HCT116 (cell line): ENCODE data around the gene MEF2B. TPM values are rescaled to one million over a fixed set of nuclear protein-coding genes. Genes with fewer than 3 reads are reported as not detected.

ENCODE experiments used
- ATAC-seq: fragments of 200-7000 bp; cut with Tn5 transposase; 2 replicates; pipeline ENCODE4 v1.9.1; 2020; ENCODE audit warnings: mild to moderate bottlenecking, moderate library complexity
- BruUV-seq: library from RNA; stranded (reverse); fragments of 400-500 nt; replicated peaks from 2 replicates; lab custom pipeline; 2021; lab: Mats Ljungman, UMichigan
- CTCF ChIA-PET: fragments of 300-600 bp; sonication (Branson Sonifier 250); formaldehyde crosslinking; loops from one replicate; lab custom pipeline; 2021; ENCODE audit warnings: antibody characterized with exemption; lab: Charles Lee
- POLR2A ChIA-PET: fragments of 300-600, 350-600 bp; sonication (Branson Sonifier 250); formaldehyde crosslinking; loops from one replicate; lab custom pipeline; 2021; ENCODE audit warnings: antibody characterized with exemption; lab: Charles Lee
- RAD21 ChIA-PET, 2 experiments: fragments of 300-600 bp; sonication (Branson Sonifier 250); formaldehyde crosslinking; loops; one replicate each; lab custom pipeline; 2023; ENCODE audit warnings: low total read pairs in 2 of 2; ENCODE audit not compliant: uncharacterized antibody in 2 of 2, unreplicated experiment in 2 of 2, low non-redundant PET in 1 of 2; lab: Charles Lee
- DNase-seq: peaks from one replicate; pipeline ENCODE4 v3.0.0-alpha.2; 2010; ENCODE audit warnings: low read depth, low spot score
- H2AFZ ChIP-seq: fragments of 200-600 bp; shearing (Covaris generic), sonication (generic); 2 replicates; pipeline ENCODE4 v1.6.1; 2017; ENCODE audit warnings: low read depth, mixed run types, mixed read lengths, antibody characterized with exemption, low read length; ENCODE audit not compliant: poor library complexity, severe bottlenecking
- H3K27ac ChIP-seq: 2 replicates; pipeline ENCODE4 v1.5.1; 2012; ENCODE audit warnings: low read depth, low read length
- H3K27me3 ChIP-seq: fragments of 200-600 bp; sonication (generic); 2 replicates; pipeline ENCODE4 v1.6.1; 2016; ENCODE audit warnings: mixed run types, low read length, mixed read lengths; ENCODE audit not compliant: insufficient read depth
- H3K36me3 ChIP-seq, 2 experiments: fragments of 200-500 bp in 1 of 2; fragments of 200-600 bp in 1 of 2; sonication (Bioruptor generic) in 1 of 2; sonication (generic) in 1 of 2; 2 replicates each; pipeline versions ENCODE4 v1.5.1 to v1.6.1; 2014 to 2016; ENCODE audit warnings: low read length in 2 of 2, inconsistent platforms in 1 of 2, mixed read lengths in 1 of 2, mixed run types in 1 of 2; ENCODE audit not compliant: insufficient read depth in 2 of 2, control insufficient read depth in 1 of 2
- H3K4me1 ChIP-seq, 2 experiments: fragments of 200-600 bp in 1 of 2; sonication (generic) in 1 of 2; 2 replicates each; pipeline versions ENCODE4 v1.5.1 to v1.6.1; 2012 to 2017; ENCODE audit warnings: low read length in 2 of 2, inconsistent platforms in 1 of 2, mild to moderate bottlenecking in 1 of 2, mixed read lengths in 1 of 2, mixed run types in 1 of 2, moderate library complexity in 1 of 2; ENCODE audit not compliant: insufficient read depth in 2 of 2, control insufficient read depth in 1 of 2
- H3K4me2 ChIP-seq: fragments of 200-600 bp; sonication (generic); 2 replicates; pipeline ENCODE4 v1.6.1; 2017; ENCODE audit warnings: mixed run types, low read length, mixed read lengths
- H3K4me3 ChIP-seq, 2 experiments: fragments of 200-600 bp in 1 of 2; sonication (generic) in 1 of 2; replicated peaks in 1 of 2; 2 replicates each; pipeline ENCODE4 v1.5.1; 2011 to 2016; ENCODE audit warnings: low read length in 2 of 2, control low read depth in 1 of 2, low read depth in 1 of 2, mild to moderate bottlenecking in 1 of 2, mixed read lengths in 1 of 2, mixed run types in 1 of 2
- H3K79me2 ChIP-seq: fragments of 200-600 bp; sonication (generic); 2 replicates; pipeline ENCODE4 v1.6.1; 2017; ENCODE audit warnings: mild to moderate bottlenecking, mixed run types, low read length, moderate library complexity, mixed read lengths; ENCODE audit not compliant: insufficient read depth
- H3K9ac ChIP-seq: fragments of 200-600 bp; sonication (generic); 2 replicates; pipeline ENCODE4 v1.6.1; 2016; ENCODE audit warnings: low read length, mixed read lengths
- H3K9me2 ChIP-seq: fragments of 200-600 bp; sonication (generic), shearing (Covaris generic); 2 replicates; pipeline ENCODE4 v1.6.1; 2017; ENCODE audit warnings: mixed run types, mild to moderate bottlenecking, moderate library complexity; ENCODE audit not compliant: insufficient read depth
- H3K9me3 ChIP-seq, 2 experiments: fragments of 200-500 bp in 1 of 2; fragments of 200-600 bp in 1 of 2; sonication (Bioruptor generic) in 1 of 2; sonication (generic) in 1 of 2; 2 replicates each; pipeline ENCODE4 v1.6.1; 2014 to 2017; ENCODE audit warnings: low read length in 2 of 2, mixed read lengths in 2 of 2, inconsistent platforms in 1 of 2, low read depth in 1 of 2, mild to moderate bottlenecking in 1 of 2, mixed run types in 1 of 2, moderate library complexity in 1 of 2; ENCODE audit not compliant: control insufficient read depth in 1 of 2, insufficient read depth in 1 of 2
- H4K20me1 ChIP-seq: fragments of 200-600 bp; sonication (generic), shearing (Covaris generic); 2 replicates; pipeline ENCODE4 v1.6.1; 2017; ENCODE audit warnings: mixed run types, mild to moderate bottlenecking, moderate library complexity; ENCODE audit not compliant: insufficient read depth
- ATF3 ChIP-seq: IDR thresholded peaks from 2 replicates; pipeline ENCODE4 v1.6.1; 2012
- CBX3 ChIP-seq: IDR thresholded peaks from 2 replicates; pipeline ENCODE4 v1.6.1; 2012; ENCODE audit warnings: low read depth
- EGR1 ChIP-seq: IDR thresholded peaks from 2 replicates; pipeline ENCODE4 v1.6.1; 2012; ENCODE audit warnings: low read depth
- ELF1 ChIP-seq: IDR thresholded peaks from 2 replicates; pipeline ENCODE4 v1.6.1; 2012; ENCODE audit warnings: low read depth, borderline replicate concordance
- EZH2 ChIP-seq: fragments of 200-600 bp; sonication (generic); IDR thresholded peaks from 2 replicates; pipeline ENCODE4 v1.6.1; 2017; ENCODE audit warnings: antibody characterized with exemption, mixed run types
- FOSL1 ChIP-seq: IDR thresholded peaks from 2 replicates; pipeline ENCODE4 v1.6.1; 2012; ENCODE audit warnings: low read depth
- JUND ChIP-seq: IDR thresholded peaks from 2 replicates; pipeline ENCODE4 v1.6.1; 2012
- POLR2A ChIP-seq: IDR thresholded peaks from 2 replicates; pipeline ENCODE4 v1.7.0; 2011; ENCODE audit warnings: borderline replicate concordance; ENCODE audit not compliant: insufficient read depth, insufficient read length; ENCODE audit errors: extremely low read depth
- POLR2AphosphoS5 ChIP-seq: IDR thresholded peaks from 2 replicates; pipeline ENCODE4 v1.6.1; 2011; ENCODE audit warnings: mild to moderate bottlenecking, low read depth, low read length, moderate library complexity
- REST ChIP-seq: IDR thresholded peaks from 2 replicates; pipeline ENCODE4 v1.6.1; 2012; ENCODE audit warnings: low read depth
- SIN3A ChIP-seq: IDR thresholded peaks from 2 replicates; pipeline ENCODE4 v1.6.1; 2012; ENCODE audit warnings: low read depth
- SP1 ChIP-seq: IDR thresholded peaks from 2 replicates; pipeline ENCODE4 v1.6.1; 2012; ENCODE audit warnings: low read depth
- SRF ChIP-seq: IDR thresholded peaks from 2 replicates; pipeline ENCODE4 v1.6.1; 2012; ENCODE audit warnings: low read depth
- TCF7L2 ChIP-seq: IDR thresholded peaks from 2 replicates; pipeline ENCODE4 v1.7.0; 2011; ENCODE audit warnings: borderline replicate concordance, inconsistent platforms; ENCODE audit not compliant: insufficient read depth, insufficient read length; ENCODE audit errors: extremely low read depth
- YY1 ChIP-seq: IDR thresholded peaks from 2 replicates; pipeline ENCODE4 v1.6.1; 2011; ENCODE audit warnings: low read length, low read depth, moderate library complexity, mild to moderate bottlenecking; ENCODE audit not compliant: insufficient replicate concordance; ENCODE audit errors: extremely low read depth
- ZBTB33 ChIP-seq: IDR thresholded peaks from 2 replicates; pipeline ENCODE4 v1.6.1; 2011; ENCODE audit warnings: mild to moderate bottlenecking, low read length, moderate library complexity; ENCODE audit not compliant: insufficient replicate concordance; ENCODE audit errors: extremely low read depth
- ZFX ChIP-seq: fragments of 450-650 bp; IDR thresholded peaks from 2 replicates; pipeline ENCODE4 v1.6.1; 2017
- ZNF274 ChIP-seq: fragments of 200-500 bp; sonication (Bioruptor generic); IDR thresholded peaks from 2 replicates; pipeline ENCODE4 v1.6.1; 2014; ENCODE audit warnings: mild to moderate bottlenecking, low read depth, low read length, inconsistent platforms
- intact Hi-C: fragments of 100-400 bp; cut with micrococcal nuclease; formaldehyde crosslinking; loops from 2 replicates; pipeline ENCODE4 v1.10.0; 2022
- total RNA-seq: library from RNA; stranded (reverse); gene quantifications from one replicate; pipeline ENCODE4 v1.2.1, GENCODE V29; 2021; ENCODE audit not compliant: unreplicated experiment

Gene MEF2B
- total RNA-seq, 1 experiment from 2014 or later: 7.9 TPM

DNA sequence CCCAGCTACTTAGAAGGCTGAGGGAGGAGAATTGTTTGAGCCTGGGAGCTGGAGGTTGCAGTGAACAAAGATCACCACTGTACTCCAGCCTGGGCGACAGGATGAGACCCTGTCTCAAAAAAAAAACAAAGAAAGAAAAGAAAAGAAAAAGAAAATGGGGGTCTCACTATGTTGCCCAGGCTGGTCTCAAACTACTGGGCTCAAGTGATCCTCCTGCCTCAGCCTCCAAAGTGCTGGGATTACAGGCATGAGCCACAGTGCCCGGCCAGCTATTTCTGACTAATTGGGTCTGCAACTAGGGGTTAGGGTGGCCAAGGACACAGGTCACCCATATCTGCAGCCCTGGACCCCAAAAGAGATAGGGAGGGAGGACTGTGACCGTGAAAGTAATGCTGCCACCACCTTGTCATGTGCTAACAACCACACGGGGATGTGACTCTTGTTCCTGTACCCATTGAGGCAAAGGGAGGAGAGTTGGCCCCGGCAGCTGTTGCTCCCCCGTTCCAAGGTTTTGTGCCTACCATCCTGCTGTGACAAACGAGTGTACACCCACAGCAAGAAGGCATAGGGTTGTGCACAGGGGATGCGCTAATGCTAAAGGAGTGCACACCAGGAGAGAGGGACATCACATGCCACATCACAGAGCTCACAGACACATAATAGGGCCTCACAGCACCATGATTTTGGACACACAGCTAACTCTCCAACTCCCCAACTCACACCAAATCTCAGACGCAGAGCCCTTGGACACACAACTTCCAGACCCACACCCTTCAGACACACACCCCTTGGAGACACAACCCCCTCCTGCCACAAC is 619 bp downstream of the MEF2B start:
- no TSS peak for BruUV-seq
- H3K27me3 ChIP-seq: no peaks in the 10 kb centered on the region
- H3K27ac ChIP-seq: no peak overlapping the region
- CTCF ChIA-PET: no interaction called here
- H3K9me3 ChIP-seq: no peaks in the 10 kb centered on the region
- no peaks in the 10 kb centered on the region for H3K79me2 ChIP-seq
- no peak overlapping the region for H2AFZ ChIP-seq
- H4K20me1 ChIP-seq: no peaks in the 10 kb centered on the region
- peaks cover 9 to 10% of the 10 kb centered on the region in 2 experiments; a peak in 3 of 4 replicates for H3K4me1 ChIP-seq
- DNase-seq: no peak
- no peak overlapping the region for H3K4me3 ChIP-seq
- H3K36me3 ChIP-seq: no peaks in the 10 kb centered on the region
- POLR2A ChIA-PET: no interaction called here
- intact Hi-C loops: no loop called here
- TF ChIP-seq EGR1 (no peak), ZFX (no peak), YY1 (no peak), SIN3A (no peak), REST (no peak), ATF3 (no peak), SP1 (no peak), FOSL1 (no peak), ZNF274 (no peak), EZH2 (no peak), POLR2AphosphoS5 (no peak), CBX3 (no peak), ZBTB33 (no peak), ELF1 (no peak), POLR2A (no peak), SRF (no peak), TCF7L2 (no peak), JUND (no peak)
- TF ChIP-seq, all 23 proteins: peak for 0
- no peak overlapping the region for H3K9ac ChIP-seq
- H3K9me2 ChIP-seq: no peaks in the 10 kb centered on the region
- RAD21 ChIA-PET: no interaction called here
- ATAC-seq: no peak
- H3K4me2 ChIP-seq: no peak overlapping the region
